Karpas-422 (cell line): Measurements from ENCODE around the gene OPCML. TPM values are rescaled to one million over a fixed set of nuclear protein-coding genes. Genes with fewer than 3 reads are reported as not detected.

Source experiments
- DNase-seq: peaks from one replicate; pipeline ENCODE4 v3.0.0-alpha.2; 2015
- H2AFZ ChIP-seq: fragments of 200-600 bp; sonication (generic); 2 replicates; pipeline ENCODE4 v1.6.1; 2014; ENCODE audit warnings: antibody characterized with exemption, low read length, mixed read lengths
- H3K27ac ChIP-seq: fragments of 200-600 bp; sonication (generic); 2 replicates; pipeline ENCODE4 v1.5.1; 2014; ENCODE audit warnings: mild to moderate bottlenecking, low read length, moderate library complexity
- H3K27me3 ChIP-seq: fragments of 200-600 bp; sonication (generic); 2 replicates; pipeline ENCODE4 v1.6.1; 2014; ENCODE audit warnings: low read length, mixed read lengths
- H3K36me3 ChIP-seq: fragments of 200-600 bp; sonication (generic); 2 replicates; pipeline ENCODE4 v1.6.1; 2014; ENCODE audit warnings: low read length, mixed read lengths; ENCODE audit not compliant: insufficient read depth
- H3K4me1 ChIP-seq: fragments of 200-600 bp; sonication (generic); 2 replicates; pipeline ENCODE4 v1.6.1; 2014; ENCODE audit warnings: mild to moderate bottlenecking, low read length, mixed read lengths
- H3K4me2 ChIP-seq: fragments of 200-600 bp; sonication (generic); 2 replicates; pipeline ENCODE4 v1.6.1; 2014; ENCODE audit warnings: low read length, low read depth, mild to moderate bottlenecking; ENCODE audit not compliant: poor library complexity, severe bottlenecking
- H3K4me3 ChIP-seq: fragments of 200-600 bp; sonication (generic); 2 replicates; pipeline ENCODE4 v1.5.1; 2014; ENCODE audit warnings: mild to moderate bottlenecking, antibody characterized with exemption, low read length, mixed read lengths
- H3K79me2 ChIP-seq: fragments of 200-600 bp; sonication (generic); 2 replicates; pipeline ENCODE4 v1.6.1; 2014; ENCODE audit warnings: mild to moderate bottlenecking, low read length, mixed read lengths
- H3K9ac ChIP-seq: fragments of 200-600 bp; sonication (generic); 2 replicates; pipeline ENCODE4 v1.6.0; 2014; ENCODE audit warnings: low read length
- H3K9me2 ChIP-seq: fragments of 200-600 bp; sonication (generic), shearing (Covaris generic); replicated peaks from 2 replicates; pipeline ENCODE4 v1.6.0; 2014; ENCODE audit warnings: mild to moderate bottlenecking, low read length, moderate library complexity; ENCODE audit not compliant: insufficient read depth
- H3K9me3 ChIP-seq: fragments of 300-700, 200-600 bp; sonication (generic); 2 replicates; pipeline ENCODE4 v1.6.1; 2014; ENCODE audit warnings: low read length, mixed read lengths
- H4K20me1 ChIP-seq: fragments of 200-600 bp; sonication (generic); 2 replicates; pipeline ENCODE4 v1.6.1; 2014; ENCODE audit warnings: mild to moderate bottlenecking, antibody characterized with exemption, low read length, low read depth; ENCODE audit not compliant: insufficient read depth
- total RNA-seq: library from RNA; depleted of rRNA; stranded (reverse); fragments of >200 nt; shearing (Covaris generic); gene quantifications from 2 replicates; pipeline ENCODE4 v1.2.3, GENCODE V29; 2014; ENCODE audit warnings: low replicate concordance

OPCML gene
- total RNA-seq, 1 experiment from 2014 or later = not detected

DNA sequence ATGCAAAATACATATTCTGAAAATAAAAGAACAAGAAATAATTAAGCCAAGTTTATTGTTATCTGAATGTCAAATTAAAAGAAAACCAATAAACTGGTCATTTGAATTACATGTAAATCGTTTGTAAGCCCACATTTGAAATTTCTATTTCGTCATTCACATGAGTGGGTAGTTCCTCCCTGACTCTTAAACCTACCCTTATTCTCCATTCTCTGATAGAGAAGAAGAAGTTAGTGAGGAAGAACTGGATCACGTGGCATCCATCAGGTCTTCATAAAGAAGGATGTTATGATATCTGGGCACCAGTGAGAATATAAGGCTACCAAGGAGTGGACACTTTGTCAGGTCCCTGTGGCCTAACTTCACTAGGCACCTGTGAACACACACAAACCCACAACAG, 328.1 kb downstream of the OPCML start:
- Histone ChIP-seq H3K9me2 (no peaks in the 10 kb centered on the region), H3K79me2 (no peaks in the 10 kb centered on the region), H3K9me3 (no peaks in the 10 kb centered on the region), H3K36me3 (no peaks in the 10 kb centered on the region), H4K20me1 (no peaks in the 10 kb centered on the region), H3K27me3 (no peaks in the 10 kb centered on the region), H3K4me1 (no peaks in the 10 kb centered on the region), H3K4me3 (no peak overlapping the region), H2AFZ (no peak overlapping the region), H3K4me2 (no peak overlapping the region), H3K27ac (no peak overlapping the region), H3K9ac (no peak overlapping the region)
- no peak for DNase-seq

- Histone ChIP-seq H3K27me3 (no peaks in the 10 kb centered on the region), H3K36me3 (no peaks in the 10 kb centered on the region), H4K20me1 (no peaks in the 10 kb centered on the region), H3K9ac (no peak overlapping the region), H3K4me3 (no peak overlapping the region), H3K79me2 (no peaks in the 10 kb centered on the region), H3K27ac (no peak overlapping the region), H3K9me2 (no peaks in the 10 kb centered on the region), H3K4me1 (no peaks in the 10 kb centered on the region), H3K9me3 (no peaks in the 10 kb centered on the region), H3K4me2 (no peak overlapping the region), H2AFZ (no peak overlapping the region)
- no peak for DNase-seq
These were observed 329.5 kb downstream of the OPCML start for GRCh38 chr11:133202816-133203215.

GRCh38 chr11:133198438-133198837, 333.9 kb downstream of the OPCML start:
- no peak for DNase-seq
- Histone ChIP-seq H3K9me2 (no peaks in the 10 kb centered on the region), H3K4me3 (no peak overlapping the region), H3K4me1 (no peaks in the 10 kb centered on the region), H2AFZ (no peak overlapping the region), H3K4me2 (no peak overlapping the region), H3K79me2 (no peaks in the 10 kb centered on the region), H3K9ac (no peak overlapping the region), H3K36me3 (no peaks in the 10 kb centered on the region), H4K20me1 (no peaks in the 10 kb centered on the region), H3K27ac (no peak overlapping the region), H3K27me3 (no peaks in the 10 kb centered on the region), H3K9me3 (no peaks in the 10 kb centered on the region)

- no peak overlapping the region for H2AFZ ChIP-seq
- H3K9me3 ChIP-seq = no peaks in the 10 kb centered on the region
- no peaks in the 10 kb centered on the region for H3K79me2 ChIP-seq
- no peaks in the 10 kb centered on the region for H3K27me3 ChIP-seq
- H3K4me1 ChIP-seq = no peaks in the 10 kb centered on the region
- H3K9ac ChIP-seq = no peak overlapping the region
- no peaks in the 10 kb centered on the region for H3K9me2 ChIP-seq
- no peak overlapping the region for H3K4me3 ChIP-seq
- H4K20me1 ChIP-seq = no peaks in the 10 kb centered on the region
- no peak for DNase-seq
- no peak overlapping the region for H3K27ac ChIP-seq
- H3K4me2 ChIP-seq = no peak overlapping the region
- H3K36me3 ChIP-seq = no peaks in the 10 kb centered on the region
These were observed 334.9 kb downstream of the OPCML start for GRCh38 chr11:133197425-133197824.

DNA sequence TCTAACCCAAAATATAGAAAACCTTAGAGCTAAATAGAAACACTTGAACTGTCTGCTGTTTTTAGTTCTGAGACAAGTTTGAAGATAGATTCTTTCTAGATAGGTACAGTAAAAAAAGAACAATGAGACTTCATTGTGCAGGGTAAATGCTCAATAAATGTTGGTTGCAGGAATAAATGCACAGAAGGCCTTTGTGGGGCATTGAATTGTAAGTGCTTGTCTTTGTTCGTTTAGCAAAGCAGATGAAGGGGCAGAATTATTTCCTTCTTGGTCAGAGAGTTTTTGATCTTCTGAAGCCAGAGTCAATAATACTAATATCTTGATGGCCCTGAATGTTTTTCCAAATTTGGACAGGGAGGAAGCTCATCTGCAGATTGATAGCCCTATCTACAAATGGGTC, 340.4 kb downstream of the OPCML start:
- no peak for DNase-seq
- no peaks in the 10 kb centered on the region for H3K9me2 ChIP-seq
- H3K9ac ChIP-seq = no peak overlapping the region
- H4K20me1 ChIP-seq = no peaks in the 10 kb centered on the region
- H3K4me3 ChIP-seq = no peak overlapping the region
- no peaks in the 10 kb centered on the region for H3K27me3 ChIP-seq
- no peaks in the 10 kb centered on the region for H3K9me3 ChIP-seq
- no peak overlapping the region for H3K4me2 ChIP-seq
- no peaks in the 10 kb centered on the region for H3K4me1 ChIP-seq
- H3K79me2 ChIP-seq = no peaks in the 10 kb centered on the region
- H3K36me3 ChIP-seq = no peaks in the 10 kb centered on the region
- H3K27ac ChIP-seq = no peak overlapping the region
- no peak overlapping the region for H2AFZ ChIP-seq

- H3K9me2 ChIP-seq = no peaks in the 10 kb centered on the region
- no peak for DNase-seq
- H4K20me1 ChIP-seq = no peaks in the 10 kb centered on the region
- H3K27ac ChIP-seq = no peak overlapping the region
- no peaks in the 10 kb centered on the region for H3K79me2 ChIP-seq
- no peaks in the 10 kb centered on the region for H3K27me3 ChIP-seq
- no peak overlapping the region for H2AFZ ChIP-seq
- H3K9me3 ChIP-seq = no peaks in the 10 kb centered on the region
- H3K9ac ChIP-seq = no peak overlapping the region
- no peaks in the 10 kb centered on the region for H3K4me1 ChIP-seq
- H3K4me3 ChIP-seq = no peak overlapping the region
- H3K4me2 ChIP-seq = no peak overlapping the region
- no peaks in the 10 kb centered on the region for H3K36me3 ChIP-seq
These were observed 350.6 kb downstream of the OPCML start for GRCh38 chr11:133181667-133182066.

DNA sequence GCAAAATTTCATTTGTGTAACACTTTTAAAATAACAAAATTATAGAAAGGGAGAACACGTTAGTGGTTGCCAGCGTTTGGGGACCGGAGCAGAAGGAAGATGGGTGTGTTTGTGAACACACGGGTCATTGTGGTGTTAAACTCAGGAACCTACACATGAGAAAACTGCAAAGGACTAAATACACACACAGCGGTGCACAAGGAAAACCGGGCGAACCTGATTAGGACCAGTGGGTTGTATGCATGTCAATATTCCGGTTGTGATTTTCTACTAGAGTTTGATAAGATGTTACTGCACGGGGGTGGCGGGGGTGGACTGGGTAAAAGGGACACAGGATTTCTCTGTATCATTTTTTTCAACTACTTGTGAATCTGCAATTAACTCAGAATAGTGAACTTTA, 351.2 kb downstream of the OPCML start:
- Histone ChIP-seq H3K27me3 (no peaks in the 10 kb centered on the region), H3K4me2 (no peak overlapping the region), H3K4me3 (no peak overlapping the region)

DNA sequence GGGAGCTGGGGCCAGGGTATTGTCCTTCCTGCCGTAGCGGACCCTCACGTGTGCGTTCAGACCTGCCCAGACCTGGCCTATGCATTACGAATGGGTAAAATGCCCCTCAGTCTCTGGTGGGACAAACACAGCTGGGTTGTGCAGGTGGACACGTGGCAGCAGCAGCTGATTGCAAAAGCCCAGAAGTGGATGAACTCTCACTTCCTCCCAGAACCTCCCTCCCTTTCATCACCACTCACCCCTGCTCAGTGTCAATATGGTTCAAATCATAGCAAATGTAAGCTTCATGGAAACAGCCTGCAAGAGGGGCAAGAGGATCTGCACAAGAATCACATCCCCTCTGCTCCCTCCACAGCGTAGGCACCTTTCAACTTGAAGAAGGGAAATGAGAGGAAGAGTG, 352.1 kb downstream of the OPCML start:
- Histone ChIP-seq H4K20me1 (no peaks in the 10 kb centered on the region), H3K4me2 (no peak overlapping the region), H3K27ac (no peak overlapping the region), H3K9me2 (no peaks in the 10 kb centered on the region), H3K27me3 (no peaks in the 10 kb centered on the region), H3K9me3 (no peaks in the 10 kb centered on the region), H3K4me3 (no peak overlapping the region), H3K36me3 (no peaks in the 10 kb centered on the region), H3K79me2 (no peaks in the 10 kb centered on the region), H3K4me1 (no peaks in the 10 kb centered on the region), H2AFZ (no peak overlapping the region), H3K9ac (no peak overlapping the region)
- no peak for DNase-seq

More for the DNA sequence above, 351.2 kb downstream of the OPCML start:
- Histone ChIP-seq H3K9me2 (no peaks in the 10 kb centered on the region), H4K20me1 (no peaks in the 10 kb centered on the region), H3K27ac (no peak overlapping the region), H3K79me2 (no peaks in the 10 kb centered on the region), H3K9ac (no peak overlapping the region), H3K9me3 (no peaks in the 10 kb centered on the region), H2AFZ (no peak overlapping the region), H3K4me1 (no peaks in the 10 kb centered on the region), H3K36me3 (no peaks in the 10 kb centered on the region)
- no peak for DNase-seq

DNA sequence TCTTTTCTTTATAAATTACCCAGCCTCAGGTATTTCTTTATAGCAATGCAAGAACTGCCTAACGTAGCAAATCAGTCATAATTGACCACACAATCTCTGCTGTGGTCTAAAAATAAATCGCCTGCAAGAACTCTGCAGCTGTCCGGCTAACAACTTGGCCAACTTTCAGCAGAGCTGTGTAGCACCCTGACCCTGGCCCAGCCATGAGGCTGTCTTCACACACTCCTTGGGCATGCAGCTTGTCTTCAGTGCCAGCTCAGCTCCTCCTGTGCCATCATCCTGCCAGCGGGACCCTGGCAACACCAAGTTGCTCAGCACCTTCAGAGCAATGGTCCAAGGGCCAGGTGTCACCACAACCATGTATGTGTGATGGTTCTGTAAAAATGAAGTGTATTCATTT, 355.6 kb downstream of the OPCML start:
- no peaks in the 10 kb centered on the region for H3K4me1 ChIP-seq
- H3K9me2 ChIP-seq = no peaks in the 10 kb centered on the region
- H4K20me1 ChIP-seq = no peaks in the 10 kb centered on the region
- no peaks in the 10 kb centered on the region for H3K36me3 ChIP-seq
- no peak overlapping the region for H2AFZ ChIP-seq
- no peak overlapping the region for H3K4me2 ChIP-seq
- no peak for DNase-seq
- no peak overlapping the region for H3K9ac ChIP-seq
- H3K4me3 ChIP-seq = no peak overlapping the region
- no peaks in the 10 kb centered on the region for H3K79me2 ChIP-seq
- H3K27me3 ChIP-seq = no peaks in the 10 kb centered on the region
- H3K9me3 ChIP-seq = no peaks in the 10 kb centered on the region
- H3K27ac ChIP-seq = no peak overlapping the region
